ENCODE results near the gene IL2RG.
A peak's percentile ranks its signal among the peaks of the same experiment; 100 is the strongest.

IL2RG gene

GRCh38 chrX:71107762-71108360, 3.5 kb downstream of the IL2RG start:
- peak in 1 of 3 experiments; percentile 34 for DNase-seq (ENCODE audit: low read depth in 3 of 3)

- DNase-seq (ENCODE audit: low read depth in 3 of 3) = no peak
Measured at GRCh38 chrX:71107245-71107644, 4.1 kb downstream of the IL2RG start.

- no peak for DNase-seq (ENCODE audit: low read depth in 3 of 3)
Measured at GRCh38 chrX:71106427-71106826, 5.0 kb downstream of the IL2RG start, which contains the start of gene CXorf65. CXorf65 (minus strand) TSS chrX:71106740; CDS start chrX:71106556, 184 bp downstream.

GRCh38 chrX:71105628-71106027, 5.7 kb downstream of the IL2RG start:
- no peak for DNase-seq (ENCODE audit: low read depth in 3 of 3)

- peak in 1 of 3 experiments; percentile 48 for DNase-seq (ENCODE audit: low read depth in 3 of 3)
Measured at GRCh38 chrX:71103110-71103983, 8.0 kb downstream of the IL2RG start.

GRCh38 chrX:71102292-71102691, 9.1 kb downstream of the IL2RG start:
- no peak for DNase-seq (ENCODE audit: low read depth in 3 of 3)

- DNase-seq (ENCODE audit: low read depth in 3 of 3) = no peak
Measured at GRCh38 chrX:71100581-71101505, 10.5 kb downstream of the IL2RG start.

- no peak for DNase-seq (ENCODE audit: low read depth in 3 of 3)
Measured at GRCh38 chrX:71099736-71100135, 11.6 kb downstream of the IL2RG start.

GRCh38 chrX:71098951-71099506, 12.3 kb downstream of the IL2RG start:
- DNase-seq (ENCODE audit: low read depth in 3 of 3) = no peak

GRCh38 chrX:71098302-71098701, 13.1 kb downstream of the IL2RG start:
- peak; percentile 41 to 65 (median 50) for DNase-seq (ENCODE audit: low read depth in 3 of 3)

GRCh38 chrX:71096760-71097032, 14.7 kb downstream of the IL2RG start:
- no peak for DNase-seq (ENCODE audit: low read depth in 3 of 3)

GRCh38 chrX:71095981-71096759, 15.2 kb downstream of the IL2RG start:
- peak in 1 of 3 experiments; percentile 57 for DNase-seq (ENCODE audit: low read depth in 3 of 3)

GRCh38 chrX:71095555-71095980, 15.8 kb downstream of the IL2RG start, which contains the start of gene FOXO4:
FOXO4 (plus strand) TSS chrX:71095851; CDS start chrX:71096529, 678 bp downstream.
- peak; percentile 70 to 85 (median 82) for DNase-seq (ENCODE audit: low read depth in 3 of 3)

GRCh38 chrX:71095033-71095432, 16.3 kb downstream of the IL2RG start:
- DNase-seq (ENCODE audit: low read depth in 3 of 3) = no peak

GRCh38 chrX:71091263-71091662, 20.1 kb downstream of the IL2RG start:
- no peak for DNase-seq (ENCODE audit: low read depth in 3 of 3)

GRCh38 chrX:71085900-71086299, 25.5 kb downstream of the IL2RG start:
- DNase-seq (ENCODE audit: low read depth in 3 of 3) = no peak

GRCh38 chrX:71082822-71083221, 28.6 kb downstream of the IL2RG start:
- DNase-seq (ENCODE audit: low read depth in 3 of 3) = no peak

- DNase-seq (ENCODE audit: low read depth in 3 of 3) = no peak
Measured at GRCh38 chrX:71082124-71082647, 29.2 kb downstream of the IL2RG start.

GRCh38 chrX:71081330-71082123, 29.9 kb downstream of the IL2RG start:
- DNase-seq (ENCODE audit: low read depth in 3 of 3) = no peak

GRCh38 chrX:71070531-71070930, 40.8 kb downstream of the IL2RG start:
- no peak for DNase-seq (ENCODE audit: low read depth in 3 of 3)

Data from stimulated activated CD4-positive, alpha-beta T cell treated with anti-CD3 and anti-CD28 coated beads, TNF-alpha, amount 100 ng/mL, for 24 hours (primary cell).